K562 (cell line): ENCODE results near the gene IFITM2. TPM values are rescaled to one million over a fixed set of nuclear protein-coding genes. Genes with fewer than 3 reads are reported as not detected.

Source experiments
- ARHGAP35 ChIP-seq: fragments of 450-650 bp; IDR thresholded peaks from 2 replicates; pipeline ENCODE4 v1.6.1; 2018; ENCODE audit not compliant: partially characterized antibody
- BRF1 ChIP-seq: IDR thresholded peaks from 3 replicates; pipeline ENCODE4 v1.6.1; 2011; ENCODE audit warnings: borderline replicate concordance, mild to moderate bottlenecking; ENCODE audit not compliant: insufficient read length; ENCODE audit errors: extremely low read depth
- CBFB ChIP-seq: sonication (generic); formaldehyde crosslinking; IDR thresholded peaks from 2 replicates; pipeline ENCODE4 v1.4.0; 2020; ENCODE audit warnings: mild to moderate bottlenecking, missing genetic modification reagents
- E2F3 ChIP-seq: fragments of 250-450 bp; sonication (Bioruptor Pico); IDR thresholded peaks from 2 replicates; pipeline ENCODE4 v1.4.0; 2020; ENCODE audit warnings: mild to moderate bottlenecking
- HDAC2 ChIP-seq: fragments of 450-650 bp; IDR thresholded peaks from 2 replicates; pipeline ENCODE4 v1.6.1; 2016; ENCODE audit warnings: mild to moderate bottlenecking
- HMG20B ChIP-seq: fragments of 250-450 bp; sonication (Bioruptor Pico); IDR thresholded peaks from 2 replicates; pipeline ENCODE4 v1.5.0; 2021; ENCODE audit warnings: mild to moderate bottlenecking
- HOMEZ ChIP-seq: fragments of 250-450 bp; sonication (Bioruptor Pico); IDR thresholded peaks from 2 replicates; pipeline ENCODE4 v1.4.0; 2020; ENCODE audit warnings: mild to moderate bottlenecking, moderate library complexity
- KDM1A ChIP-seq, 2 experiments: fragments of 450-650 bp; IDR thresholded peaks; 2 replicates each; pipeline ENCODE4 v1.6.1; 2016; ENCODE audit warnings: mild to moderate bottlenecking in 2 of 2
- KLF10 ChIP-seq: fragments of 250-450 bp; sonication (Bioruptor Pico); IDR thresholded peaks from 2 replicates; pipeline ENCODE4 v1.6.1; 2021; ENCODE audit warnings: matching md5 sums
- MAZ ChIP-seq, 2 experiments: fragments of 450-650 bp in 1 of 2; sonication (generic) in 1 of 2; formaldehyde crosslinking; IDR thresholded peaks in 1 of 2; conservative IDR thresholded peaks in 1 of 2; 2 replicates each; pipeline versions ENCODE4 v1.4.0 to v1.5.0; 2020; ENCODE audit warnings: mild to moderate bottlenecking in 1 of 2, missing genetic modification reagents in 1 of 2
- MBD2 ChIP-seq: sonication (generic); IDR thresholded peaks from 2 replicates; pipeline ENCODE4 v1.6.1; 2016; ENCODE audit warnings: low read depth, borderline replicate concordance
- PML ChIP-seq: IDR thresholded peaks from 2 replicates; pipeline ENCODE4 v1.6.1; 2012; ENCODE audit warnings: low read length, inconsistent platforms
- PURB ChIP-seq: sonication (generic); formaldehyde crosslinking; IDR thresholded peaks from 2 replicates; pipeline ENCODE4 v1.9.0; 2021; ENCODE audit warnings: low read depth, mild to moderate bottlenecking, missing genetic modification reagents
- PYGO2 ChIP-seq: fragments of 450-650 bp; IDR thresholded peaks from 2 replicates; pipeline ENCODE4 v1.6.1; 2016; ENCODE audit warnings: mild to moderate bottlenecking, missing genetic modification characterization, moderate library complexity, missing compliant biosample characterization
- RBBP5 ChIP-seq: fragments of 200-600 bp; sonication (generic); IDR thresholded peaks from 2 replicates; pipeline ENCODE4 v1.6.1; 2012; ENCODE audit warnings: borderline replicate concordance, mild to moderate bottlenecking, low read length, control low read depth, inconsistent platforms; ENCODE audit not compliant: insufficient read depth, poor library complexity, severe bottlenecking
- RBM22 ChIP-seq: fragments of 200-400 bp; formaldehyde crosslinking; IDR thresholded peaks from 2 replicates; pipeline ENCODE4 v1.6.1; 2018; ENCODE audit warnings: low read length, low read depth; ENCODE audit not compliant: poor library complexity, severe bottlenecking
- SRSF9 ChIP-seq: fragments of 200-400 bp; formaldehyde crosslinking; IDR thresholded peaks from 2 replicates; pipeline ENCODE4 v1.6.1; 2017; ENCODE audit warnings: low read depth, low read length, borderline replicate concordance
- TAF1 ChIP-seq: IDR thresholded peaks from 2 replicates; pipeline ENCODE4 v1.6.1; 2011; ENCODE audit warnings: mild to moderate bottlenecking, low read length, moderate library complexity; ENCODE audit not compliant: insufficient read depth, control insufficient read depth, severe bottlenecking; ENCODE audit errors: extremely low read depth
- ZEB2 ChIP-seq: fragments of 450-650 bp; IDR thresholded peaks from 2 replicates; pipeline ENCODE4 v1.6.1; 2016
- ZNF124 ChIP-seq: sonication (generic); formaldehyde crosslinking; IDR thresholded peaks from 2 replicates; pipeline ENCODE4 v1.8.1; 2022; ENCODE audit warnings: missing genetic modification reagents
- ZNF133 ChIP-seq: fragments of 250-450 bp; sonication (Bioruptor Pico); IDR thresholded peaks from 2 replicates; pipeline ENCODE4 v1.4.0; 2020; ENCODE audit warnings: mild to moderate bottlenecking
- ZNF175 ChIP-seq: fragments of 200-800 bp; sonication (Bioruptor generic); IDR thresholded peaks from 2 replicates; pipeline ENCODE4 v1.6.1; 2016; ENCODE audit warnings: low read depth, mild to moderate bottlenecking, missing genetic modification characterization, missing compliant biosample characterization
- polyA plus RNA-seq, 8 experiments: library from polyadenylated mRNA; depleted of rRNA in 4 of 8; stranded (reverse) in 5 of 8; unstranded in 3 of 8; fragments of >200 nt; fragmentation: Nextera tagmentation in 2 of 8; fragmentation: Illumina TruSeq in 1 of 8; extraction: Ambion mirVana in 2 of 8; extraction: Trizol in 1 of 8; gene quantifications; 2 replicates each; pipeline versions ENCODE4 v1.2.1 to v1.2.3, GENCODE V29; 2011 to 2014; ENCODE audit warnings: inconsistent platforms in 1 of 8, missing spikeins in 1 of 8
- total RNA-seq, 7 experiments: library from RNA; depleted of rRNA in 6 of 7; stranded (reverse); fragments of >200 nt in 6 of 7; fragmentation: Illumina TruSeq in 2 of 7; extraction: Trizol in 2 of 7; gene quantifications; 2 replicates each; pipeline versions ENCODE4 v1.2.1 to v1.2.3, GENCODE V29; 2011 to 2021; ENCODE audit warnings: low replicate concordance in 1 of 7
- TF ChIP-seq, protein P1 (sequence below): fragments of 250-450 bp; sonication (Bioruptor Pico); IDR thresholded peaks from 2 replicates; pipeline ENCODE4 v1.8.0; 2021; ENCODE audit warnings: moderate library complexity, mild to moderate bottlenecking, inconsistent platforms
- TF ChIP-seq, protein P2 (sequence below), 3 experiments: fragments of 200-800 bp in 1 of 3; sonication (Bioruptor generic) in 1 of 3; sonication (generic) in 1 of 3; formaldehyde crosslinking in 1 of 3; IDR thresholded peaks; 2 replicates each; pipeline versions ENCODE4 v1.6.1 to v1.8.0; 2016 to 2022; ENCODE audit warnings: mild to moderate bottlenecking in 2 of 3, missing compliant biosample characterization in 2 of 3, missing genetic modification characterization in 2 of 3, missing genetic modification reagents in 1 of 3
- TF ChIP-seq, protein P3 (sequence below): sonication (generic); formaldehyde crosslinking; IDR thresholded peaks from 2 replicates; pipeline ENCODE4 v1.8.1; 2022; ENCODE audit warnings: missing genetic modification reagents

Gene IFITM2
- total and polyA plus RNA-seq, 9 of the 15 experiments (the other 6 are each of a cell fraction or from before 2014, with no cell fraction given): 52.8 to 4,872 (median 356) TPM

- TF ChIP-seq RBM22 (peak; percentile 55), KDM1A (IDR thresholded peaks at IDR 0.05) (no peak), HDAC2 (0 out of 2 replicates have a peak, but pooled peaks have one; percentile 19), SRSF9 (no peak), BRF1 (no peak), ZEB2 (no peak), PML (peak; percentile 16; the same call in 1 of the 2 replicates), TAF1 (no peak), ZNF175 (no peak), RBBP5 (peak; percentile 97), E2F3 (CRISPR knock-in tag) (0 out of 2 replicates have a peak, but pooled peaks have one; percentile 33), PURB (CRISPR knock-in tag) (no peak), ZNF124 (no peak), ZNF133 (CRISPR knock-in tag) (no peak), PYGO2 (no peak), MAZ (CRISPR knock-in tag; conservative IDR thresholded peaks at IDR 0.05 in 1 of 2, IDR thresholded peaks at IDR 0.05 in 1 of 2) (peak; percentile 38 to 81; a peak in 2 of 4 replicates), CBFB (no peak), KLF10 (CRISPR knock-in tag) (no peak), HOMEZ (CRISPR knock-in tag) (no peak), ARHGAP35 (no peak), HMG20B (CRISPR knock-in tag) (peak; percentile 61; the same call in 1 of the 2 replicates), MBD2 (0 out of 2 replicates have a peak, but pooled peaks have one; percentile 29)
- TF ChIP-seq, protein P1, sequence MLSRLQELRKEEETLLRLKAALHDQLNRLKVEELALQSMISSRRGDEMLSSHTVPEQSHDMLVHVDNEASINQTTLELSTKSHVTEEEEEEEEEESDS: no peak
- TF ChIP-seq, protein P2, sequence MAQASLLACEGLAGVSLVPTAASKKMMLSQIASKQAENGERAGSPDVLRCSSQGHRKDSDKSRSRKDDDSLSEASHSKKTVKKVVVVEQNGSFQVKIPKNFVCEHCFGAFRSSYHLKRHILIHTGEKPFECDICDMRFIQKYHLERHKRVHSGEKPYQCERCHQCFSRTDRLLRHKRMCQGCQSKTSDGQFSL (CRISPR knock-in tag; IDR thresholded peaks at IDR 0.05): no peak
- TF ChIP-seq, protein P2 (tag; IDR thresholded peaks at IDR 0.05): no peak
- TF ChIP-seq, protein P3, sequence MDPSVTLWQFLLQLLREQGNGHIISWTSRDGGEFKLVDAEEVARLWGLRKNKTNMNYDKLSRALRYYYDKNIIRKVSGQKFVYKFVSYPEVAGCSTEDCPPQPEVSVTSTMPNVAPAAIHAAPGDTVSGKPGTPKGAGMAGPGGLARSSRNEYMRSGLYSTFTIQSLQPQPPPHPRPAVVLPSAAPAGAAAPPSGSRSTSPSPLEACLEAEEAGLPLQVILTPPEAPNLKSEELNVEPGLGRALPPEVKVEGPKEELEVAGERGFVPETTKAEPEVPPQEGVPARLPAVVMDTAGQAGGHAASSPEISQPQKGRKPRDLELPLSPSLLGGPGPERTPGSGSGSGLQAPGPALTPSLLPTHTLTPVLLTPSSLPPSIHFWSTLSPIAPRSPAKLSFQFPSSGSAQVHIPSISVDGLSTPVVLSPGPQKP (CRISPR knock-in tag): no peak
Observed at GRCh38 chr11:316031-316701, 8.6 kb downstream of the IFITM2 start (continued).
